Measurements from ENCODE around the gene NUP133. TPM values are rescaled to one million over a fixed set of nuclear protein-coding genes. Genes with fewer than 3 reads are reported as not detected.
A peak's percentile ranks its signal among the peaks of the same experiment; 100 is the strongest.

NUP133 gene
- polyA plus RNA-seq, 2 of the 4 experiments (the other 2 are of a cell fraction), result 20.6 to 43.2 TPM

- TF ChIP-seq ELK1 (IDR thresholded peaks at IDR 0.05; ENCODE audit: low read depth, low read length), result no peak
Measured at GRCh38 chr1:229508823-229509337, 739 bp upstream of the NUP133 start (continued).

GRCh38 chr1:229507502-229507901 lies 639 bp downstream of the NUP133 start:
- no peaks in the 10 kb centered on the region for H3K9me3 ChIP-seq
- peak overlapping the region; percentile 90 to 94 for H3K27ac ChIP-seq
- 5% methylated on average over 5 of the region's 5 CpGs for WGBS (ENCODE audit: missing lambda C conversion rate)
- peak overlapping the region; percentile 77 for H3K4me2 ChIP-seq
- peak overlapping the region; percentile 82 for H3K4me3 ChIP-seq
- TF ChIP-seq ELK1 (IDR thresholded peaks at IDR 0.05; ENCODE audit: low read depth, low read length) (no peak), CBX2 (IDR thresholded peaks at IDR 0.05; ENCODE audit: borderline replicate concordance, low read depth) (no peak)
- TF ChIP-seq, protein P1, sequence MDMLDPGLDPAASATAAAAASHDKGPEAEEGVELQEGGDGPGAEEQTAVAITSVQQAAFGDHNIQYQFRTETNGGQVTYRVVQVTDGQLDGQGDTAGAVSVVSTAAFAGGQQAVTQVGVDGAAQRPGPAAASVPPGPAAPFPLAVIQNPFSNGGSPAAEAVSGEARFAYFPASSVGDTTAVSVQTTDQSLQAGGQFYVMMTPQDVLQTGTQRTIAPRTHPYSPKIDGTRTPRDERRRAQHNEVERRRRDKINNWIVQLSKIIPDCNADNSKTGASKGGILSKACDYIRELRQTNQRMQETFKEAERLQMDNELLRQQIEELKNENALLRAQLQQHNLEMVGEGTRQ (IDR thresholded peaks at IDR 0.05), result no peak
- DNase-seq (ENCODE audit: low read depth in 1 of 2, low spot score in 1 of 2) (peak in 1 of 2 experiments; percentile 4), FAIRE-seq (no peak), ATAC-seq (no peak)
- peaks cover 18% of the 10 kb centered on the region for H3K4me1 ChIP-seq
- ChIA-PET POLR2A (interaction anchor here (1.0 to 2.4 kb wide), 4 partner anchors 18 to 804 kb away, joined by 4 to 19 read pairs (median 7); partner anchors contain the start of gene ABCB10), CTCF (interaction anchor here (0.5 to 1.9 kb wide), 6 partner anchors 10 to 681 kb away, joined by 3 to 12 read pairs (median 4); partner anchors contain the start of gene ABCB10)

DNA sequence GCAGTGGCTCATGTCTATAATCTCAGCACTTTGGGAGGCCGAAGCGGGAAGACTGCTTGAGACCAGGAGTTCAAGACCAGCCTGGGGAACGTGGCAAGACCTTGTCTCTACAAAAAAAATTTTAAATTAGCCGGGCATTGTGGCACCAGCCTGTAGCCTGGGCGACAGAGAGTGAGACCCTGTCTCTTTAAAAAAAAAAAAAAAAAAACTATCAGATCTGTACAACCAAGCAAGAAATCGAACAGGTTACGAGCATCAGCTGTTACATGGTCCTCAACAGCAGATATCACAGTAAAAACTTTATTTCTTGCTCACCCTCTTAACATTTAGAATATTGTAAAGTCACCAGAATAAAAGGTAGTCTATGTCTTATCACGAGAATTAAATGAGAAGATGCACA lies 1.5 kb downstream of the NUP133 start:
- POLR2A ChIA-PET, result no interaction called here
- TF ChIP-seq CHD4 (IDR thresholded peaks at IDR 0.05; ENCODE audit: borderline replicate concordance) (no peak), EHF (CRISPR knock-in tag; IDR thresholded peaks at IDR 0.05) (no peak), MAZ (IDR thresholded peaks at IDR 0.05; ENCODE audit: borderline replicate concordance, low read depth, low read length) (no peak), EHMT2 (IDR thresholded peaks at IDR 0.05; ENCODE audit: low read depth) (no peak), RCOR1 (IDR thresholded peaks at IDR 0.05; ENCODE audit: low read depth, low read length) (no peak), SREBF2 (IDR thresholded peaks at IDR 0.05) (no peak)
- 76% methylated on average over 8 of the region's 8 CpGs for WGBS (ENCODE audit: missing lambda C conversion rate)
- Histone ChIP-seq H3K4me3 (no peak overlapping the region), H3K4me1 (peaks cover 18% of the 10 kb centered on the region), H3K9me3 (no peaks in the 10 kb centered on the region), H3K4me2 (peak overlapping the region; percentile 77), H3K27ac (no peak overlapping the region)
- no peak for ATAC-seq
- DNase-seq (ENCODE audit: low read depth in 1 of 2, low spot score in 1 of 2), result no peak
- CTCF ChIA-PET, result interaction anchor here (0.6 to 1.0 kb wide), 2 partner anchors 468 to 842 kb away, joined by 3 read pairs; no protein-coding TSS in a partner anchor
- no peak for FAIRE-seq

DNA sequence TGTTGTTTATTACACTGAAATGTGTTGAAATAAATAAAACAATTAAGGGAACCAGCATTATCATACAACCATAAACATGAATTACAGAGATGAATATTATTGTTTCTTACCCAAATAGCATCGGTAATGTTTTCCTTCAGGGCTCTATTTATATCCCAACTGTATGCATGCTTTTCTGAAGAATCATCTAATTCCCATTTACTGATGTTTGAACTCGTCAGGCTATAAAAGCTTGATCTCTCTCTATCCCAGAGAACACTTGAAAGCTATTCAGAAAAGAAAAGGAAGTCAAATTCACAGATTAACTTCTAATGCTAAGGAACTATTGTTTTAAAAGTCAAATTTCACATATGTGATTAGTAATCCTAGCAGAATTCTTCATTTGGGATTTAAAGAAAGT lies 12.4 kb downstream of the NUP133 start:
- no peak overlapping the region for H3K27ac ChIP-seq
- TF ChIP-seq GATA3 (IDR thresholded peaks at IDR 0.05; ENCODE audit: borderline replicate concordance) (no peak), CHD4 (IDR thresholded peaks at IDR 0.05; ENCODE audit: borderline replicate concordance) (no peak), NPAS2 (CRISPR knock-in tag; IDR thresholded peaks at IDR 0.05; ENCODE audit: borderline replicate concordance) (no peak), MAFK (IDR thresholded peaks at IDR 0.05; ENCODE audit: partially characterized antibody) (no peak), PHF8 (IDR thresholded peaks at IDR 0.05; ENCODE audit: borderline replicate concordance, low read depth) (no peak), ESRRA (IDR thresholded peaks at IDR 0.05; ENCODE audit: borderline replicate concordance, low read length) (no peak), TFCP2L1 (CRISPR knock-in tag; IDR thresholded peaks at IDR 0.05) (no peak), MYC (IDR thresholded peaks at IDR 0.05; ENCODE audit: borderline replicate concordance, low read length) (no peak), ELK1 (IDR thresholded peaks at IDR 0.05; ENCODE audit: low read depth, low read length) (no peak), CBX2 (IDR thresholded peaks at IDR 0.05; ENCODE audit: borderline replicate concordance, low read depth) (no peak)
- TF ChIP-seq, protein P1 (IDR thresholded peaks at IDR 0.05), result no peak
- ATAC-seq (no peak), DNase-seq (ENCODE audit: low read depth in 1 of 2, low spot score in 1 of 2) (no peak), FAIRE-seq (peak; percentile 51)
- WGBS (ENCODE audit: missing lambda C conversion rate), result 75% methylated on average over 2 of the region's 2 CpGs
- no peak overlapping the region for H3K4me3 ChIP-seq
- POLR2A ChIA-PET, result no interaction called here
- CTCF ChIA-PET, result interaction anchor here (0.6 to 3.9 kb wide), 8 partner anchors 10 to 268 kb away, joined by 3 to 19 read pairs (median 3); no protein-coding TSS in a partner anchor
- no peak overlapping the region for H3K4me2 ChIP-seq
- no peaks in the 10 kb centered on the region for H3K4me1 ChIP-seq
- no peaks in the 10 kb centered on the region for H3K9me3 ChIP-seq
